ENCODE results near the gene OGFOD2. TPM values are rescaled to one million over a fixed set of nuclear protein-coding genes. Genes with fewer than 3 reads are reported as not detected.
A peak's percentile ranks its signal among the peaks of the same experiment; 100 is the strongest.

The OGFOD2 gene
- total and polyA plus RNA-seq, 9 of the 15 experiments (the other 6 are each of a cell fraction or from before 2014, with no cell fraction given), result 1.4 to 111 (median 18.5) TPM

DNA sequence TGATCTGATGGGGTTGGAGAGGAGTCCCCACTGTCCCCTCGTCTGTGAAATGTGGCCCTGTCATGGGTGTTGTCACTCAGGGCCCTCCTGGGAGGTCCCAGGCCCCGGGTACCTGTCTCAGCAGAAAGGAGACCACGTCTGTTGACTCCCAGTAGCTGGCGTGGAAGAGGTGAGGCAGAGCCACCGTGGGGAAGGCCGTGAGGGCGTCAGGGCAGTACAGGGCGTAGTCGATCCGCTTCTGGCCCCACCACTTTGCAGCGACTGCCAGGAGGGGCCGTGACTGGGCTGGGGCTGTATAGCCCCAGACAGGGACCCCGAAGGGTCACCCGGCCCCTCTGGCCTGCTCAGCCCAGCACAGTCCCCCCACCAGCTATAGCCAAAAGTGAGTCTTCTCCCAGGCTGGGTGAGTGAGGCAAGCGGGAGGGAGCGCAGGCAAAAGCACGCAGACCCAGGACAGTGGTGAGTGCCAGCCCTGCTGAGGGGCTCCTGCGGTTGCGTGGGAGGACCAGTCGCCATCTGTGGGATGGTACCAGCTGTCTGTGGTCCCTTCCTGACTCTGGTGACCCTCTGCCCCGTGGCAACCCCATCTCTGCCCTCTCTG is 13.7 kb downstream of the OGFOD2 start (continued):
- TF ChIP-seq MCM7 (IDR thresholded peaks at IDR 0.05) (no peak), YBX1 (IDR thresholded peaks at IDR 0.05) (no peak), JUND (IDR thresholded peaks at IDR 0.05; ENCODE audit: borderline replicate concordance, low read depth, low read length) (no peak), JUND (tag; IDR thresholded peaks at IDR 0.05; ENCODE audit: borderline replicate concordance, low read depth, low read length) (no peak), RNF2 (IDR thresholded peaks at IDR 0.05) (no peak), ZKSCAN3 (CRISPR knock-in tag; IDR thresholded peaks at IDR 0.05) (no peak), MYC (IDR thresholded peaks at IDR 0.05; ENCODE audit: low read depth, low read length) (no peak), MYC (CRISPR knock-in tag; IDR thresholded peaks at IDR 0.05; ENCODE audit: borderline replicate concordance, low read depth) (no peak)

- DNase-seq (ENCODE audit: extremely low read depth in 1 of 4, low spot score in 3 of 4), result no peak
- BruUV-seq (replicated peaks), result no TSS peak
- ATAC-seq, result no peak
- no peaks in the 10 kb centered on the region for H4K20me1 ChIP-seq (replicated peaks; ENCODE audit: control insufficient read depth, insufficient read depth, low read length)
- peak overlapping the region in 1 of 2 experiments; percentile 58; a peak in 2 of 4 replicates for H3K9ac ChIP-seq (ENCODE audit: insufficient read depth in 1 of 2, low read depth in 2 of 2, low read length in 2 of 2)
- H3K27ac ChIP-seq (ENCODE audit: extremely low read depth, low read depth, low read length), result no peak overlapping the region
- no peaks in the 10 kb centered on the region for H3K9me3 ChIP-seq (replicated peaks; ENCODE audit: control insufficient read depth, insufficient read depth, low read depth, low read length)
- no peaks in the 10 kb centered on the region for H3K27me3 ChIP-seq (ENCODE audit: control insufficient read depth in 2 of 2, insufficient read depth in 2 of 2, low read length in 2 of 2)
- H3K79me2 ChIP-seq (ENCODE audit: control insufficient read depth, insufficient read depth, low read length), result no peaks in the 10 kb centered on the region
- no peak overlapping the region for H3K4me3 ChIP-seq
- no peak overlapping the region for H3K4me2 ChIP-seq (ENCODE audit: insufficient read depth, low read length)
- WGBS (ENCODE audit: insufficient coverage, low coverage, missing lambda C conversion rate), result 79% methylated on average over 8 of the region's 10 CpGs
- in situ Hi-C loops (cut with MboI), result no loop called here
- H2AFZ ChIP-seq (ENCODE audit: low read depth, low read length), result no peak overlapping the region
- H3K36me3 ChIP-seq (ENCODE audit: control insufficient read depth, insufficient read depth, low read length), result 0 out of 3 replicates have a peak, but pooled peaks cover 5% of the 10 kb centered on the region
- no peaks in the 10 kb centered on the region for H3K9me1 ChIP-seq (ENCODE audit: control insufficient read depth, insufficient read depth, low read length)
- intact Hi-C loops (cut with micrococcal nuclease), result loop anchor here (10.0 kb wide), 1 partner anchor 155 kb away; no protein-coding TSS in a partner anchor
- ChIA-PET POLR2A (interaction anchor here (1.3 kb wide), 1 partner anchor 11 kb away, joined by 5 read pairs; no protein-coding TSS in a partner anchor), CTCF (ENCODE audit: low intra/inter-chr PET ratio) (no interaction called here)
- peaks cover 7 to 74% of the 10 kb centered on the region in 2 experiments for H3K4me1 ChIP-seq (replicated peaks in 1 of 2; ENCODE audit: control insufficient read depth in 2 of 2, insufficient read depth in 2 of 2, low read length in 2 of 2)
- FAIRE-seq, result no peak
- TF ChIP-seq, protein P1, sequence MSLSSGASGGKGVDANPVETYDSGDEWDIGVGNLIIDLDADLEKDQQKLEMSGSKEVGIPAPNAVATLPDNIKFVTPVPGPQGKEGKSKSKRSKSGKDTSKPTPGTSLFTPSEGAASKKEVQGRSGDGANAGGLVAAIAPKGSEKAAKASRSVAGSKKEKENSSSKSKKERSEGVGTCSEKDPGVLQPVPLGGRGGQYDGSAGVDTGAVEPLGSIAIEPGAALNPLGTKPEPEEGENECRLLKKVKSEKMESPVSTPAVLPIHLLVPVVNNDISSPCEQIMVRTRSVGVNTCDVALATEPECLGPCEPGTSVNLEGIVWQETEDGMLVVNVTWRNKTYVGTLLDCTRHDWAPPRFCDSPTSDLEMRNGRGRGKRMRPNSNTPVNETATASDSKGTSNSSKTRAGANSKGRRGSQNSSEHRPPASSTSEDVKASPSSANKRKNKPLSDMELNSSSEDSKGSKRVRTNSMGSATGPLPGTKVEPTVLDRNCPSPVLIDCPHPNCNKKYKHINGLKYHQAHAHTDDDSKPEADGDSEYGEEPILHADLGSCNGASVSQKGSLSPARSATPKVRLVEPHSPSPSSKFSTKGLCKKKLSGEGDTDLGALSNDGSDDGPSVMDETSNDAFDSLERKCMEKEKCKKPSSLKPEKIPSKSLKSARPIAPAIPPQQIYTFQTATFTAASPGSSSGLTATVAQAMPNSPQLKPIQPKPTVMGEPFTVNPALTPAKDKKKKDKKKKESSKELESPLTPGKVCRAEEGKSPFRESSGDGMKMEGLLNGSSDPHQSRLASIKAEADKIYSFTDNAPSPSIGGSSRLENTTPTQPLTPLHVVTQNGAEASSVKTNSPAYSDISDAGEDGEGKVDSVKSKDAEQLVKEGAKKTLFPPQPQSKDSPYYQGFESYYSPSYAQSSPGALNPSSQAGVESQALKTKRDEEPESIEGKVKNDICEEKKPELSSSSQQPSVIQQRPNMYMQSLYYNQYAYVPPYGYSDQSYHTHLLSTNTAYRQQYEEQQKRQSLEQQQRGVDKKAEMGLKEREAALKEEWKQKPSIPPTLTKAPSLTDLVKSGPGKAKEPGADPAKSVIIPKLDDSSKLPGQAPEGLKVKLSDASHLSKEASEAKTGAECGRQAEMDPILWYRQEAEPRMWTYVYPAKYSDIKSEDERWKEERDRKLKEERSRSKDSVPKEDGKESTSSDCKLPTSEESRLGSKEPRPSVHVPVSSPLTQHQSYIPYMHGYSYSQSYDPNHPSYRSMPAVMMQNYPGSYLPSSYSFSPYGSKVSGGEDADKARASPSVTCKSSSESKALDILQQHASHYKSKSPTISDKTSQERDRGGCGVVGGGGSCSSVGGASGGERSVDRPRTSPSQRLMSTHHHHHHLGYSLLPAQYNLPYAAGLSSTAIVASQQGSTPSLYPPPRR (CRISPR knock-in tag; IDR thresholded peaks at IDR 0.05; ENCODE audit: borderline replicate concordance), result no peak
- TF ChIP-seq SMAD2 (IDR thresholded peaks at IDR 0.05; ENCODE audit: low read depth, low read length), result no peak
- TF ChIP-seq, protein P2, sequence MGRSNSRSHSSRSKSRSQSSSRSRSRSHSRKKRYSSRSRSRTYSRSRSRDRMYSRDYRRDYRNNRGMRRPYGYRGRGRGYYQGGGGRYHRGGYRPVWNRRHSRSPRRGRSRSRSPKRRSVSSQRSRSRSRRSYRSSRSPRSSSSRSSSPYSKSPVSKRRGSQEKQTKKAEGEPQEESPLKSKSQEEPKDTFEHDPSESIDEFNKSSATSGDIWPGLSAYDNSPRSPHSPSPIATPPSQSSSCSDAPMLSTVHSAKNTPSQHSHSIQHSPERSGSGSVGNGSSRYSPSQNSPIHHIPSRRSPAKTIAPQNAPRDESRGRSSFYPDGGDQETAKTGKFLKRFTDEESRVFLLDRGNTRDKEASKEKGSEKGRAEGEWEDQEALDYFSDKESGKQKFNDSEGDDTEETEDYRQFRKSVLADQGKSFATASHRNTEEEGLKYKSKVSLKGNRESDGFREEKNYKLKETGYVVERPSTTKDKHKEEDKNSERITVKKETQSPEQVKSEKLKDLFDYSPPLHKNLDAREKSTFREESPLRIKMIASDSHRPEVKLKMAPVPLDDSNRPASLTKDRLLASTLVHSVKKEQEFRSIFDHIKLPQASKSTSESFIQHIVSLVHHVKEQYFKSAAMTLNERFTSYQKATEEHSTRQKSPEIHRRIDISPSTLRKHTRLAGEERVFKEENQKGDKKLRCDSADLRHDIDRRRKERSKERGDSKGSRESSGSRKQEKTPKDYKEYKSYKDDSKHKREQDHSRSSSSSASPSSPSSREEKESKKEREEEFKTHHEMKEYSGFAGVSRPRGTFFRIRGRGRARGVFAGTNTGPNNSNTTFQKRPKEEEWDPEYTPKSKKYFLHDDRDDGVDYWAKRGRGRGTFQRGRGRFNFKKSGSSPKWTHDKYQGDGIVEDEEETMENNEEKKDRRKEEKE (IDR thresholded peaks at IDR 0.05; ENCODE audit: borderline replicate concordance in 1 of 2, control insufficient read depth in 1 of 2, low read depth in 2 of 2, low read length in 1 of 2), result no peak
- TF ChIP-seq KDM1A (IDR thresholded peaks at IDR 0.05), result no peak
- TF ChIP-seq ZC3H11A (IDR thresholded peaks at IDR 0.05; ENCODE audit: low read depth, low read length), result no peak
These were observed 14.3 kb downstream of the OGFOD2 start for GRCh38 chr12:122989225-122989839.

Data from K562 (cell line).